ENCODE data around the gene CROCC. TPM values are rescaled to one million over a fixed set of nuclear protein-coding genes. Genes with fewer than 3 reads are reported as not detected.
"Not testable (repeated sequence)": the region's sequence is repeated elsewhere in the genome, so short reads cannot be mapped to it uniquely, and the experiment has no call there.

The CROCC gene
- total RNA-seq (100 to 1,000 TPM in 1 of 5 donors, 10 to 100 TPM in 4; 14.0 to 942 (median 49.1) TPM), polyA plus RNA-seq (10 to 100 TPM; 17.0 to 27.1 (median 26.2) TPM)
- long read RNA-seq, donor 1, partial matches to known transcripts: 5 of 32 reads
- long read RNA-seq, donor 1, other reads (novel, unspliced or antisense): 27 of 32 reads
- long read RNA-seq, donor 2, partial matches to known transcripts: 75 of 182 reads
- long read RNA-seq, donor 2, other reads (novel, unspliced or antisense): 107 of 182 reads
- long read RNA-seq, donor 3, partial matches to known transcripts: 0 of 27 reads
- long read RNA-seq, donor 3, other reads (novel, unspliced or antisense): 27 of 27 reads
- long read RNA-seq, donor 4: 0 reads
- long read RNA-seq, donor 5: 0 reads
- long read RNA-seq, donor 6: 0 reads
- long read RNA-seq, donor 7: 0 reads
- long read RNA-seq, donor 8, partial matches to known transcripts: 0 of 8 reads
- long read RNA-seq, donor 8, other reads (novel, unspliced or antisense): 8 of 8 reads
- long read RNA-seq, donor 9: 0 reads
- long read RNA-seq, donor 10, partial matches to known transcripts: 0 of 6 reads
- long read RNA-seq, donor 10, other reads (novel, unspliced or antisense): 6 of 6 reads

GRCh38 chr1:16921391-16922185 lies at the start of gene CROCC:
Gene CROCC, plus strand, starts transcription at chr1:16921931. Its CDS starts 88 bp downstream, at chr1:16922019.
- H3K9me3 ChIP-seq: no peaks in the 10 kb centered on the region
- H3K36me3 ChIP-seq: peaks cover 0 to 14% (median 0%) of the 10 kb centered on the region in 4 donors
- H3K27ac ChIP-seq: no peak within 1 kb of the TSS
- H3K4me1 ChIP-seq: peaks cover 6 to 24% (median 17%) of the 10 kb centered on the region in 4 donors
- peak in 1 of 2 donors; percentile 91 for DNase-seq
- TF ChIP-seq EP300 (IDR thresholded peaks at IDR 0.05): no peak
- no peak for TF ChIP-seq POLR2AphosphoS5 (IDR thresholded peaks at IDR 0.05)
- no peak for TF ChIP-seq CTCF (IDR thresholded peaks at IDR 0.05)
- no peak for TF ChIP-seq POLR2A (IDR thresholded peaks at IDR 0.05)
- H3K27me3 ChIP-seq: peaks cover 0 to 18% (median 7%) of the 10 kb centered on the region in 3 donors
- intact Hi-C loops (cut with DNase I; ENCODE audit: low total_unique reads): no loop called here
- no peak within 1 kb of the TSS for H3K4me3 ChIP-seq
- 29 to 43% (median 38%) methylated on average over 17 of the region's 17 CpGs for WGBS, 5 donors

- Histone ChIP-seq H3K4me1 (peaks cover 7 to 14% (median 11%) of the 10 kb centered on the region in 4 donors), H3K4me3 (peak overlapping the region; percentile 24 to 46 (median 30)), H3K27ac (peak overlapping the region in 1 of 5 donors; percentile 34), H3K27me3 (peaks cover 0 to 56% (median 25%) of the 10 kb centered on the region in 3 donors)
- intact Hi-C loops (cut with DNase I; ENCODE audit: low total_unique reads); H3K9me3 ChIP-seq; H3K36me3 ChIP-seq: not testable (repeated sequence)
- DNase-seq: peak in 1 of 2 donors; percentile 85
- WGBS, 5 donors: 30 to 47% (median 46%) methylated on average over 46 to 58 of the region's 66 CpGs
These were observed 49.3 kb upstream of the CROCC start for GRCh38 chr1:16872152-16873075.

GRCh38 chr1:16873076-16873879 lies 48.5 kb upstream of the CROCC start:
- 13 to 29% (median 16%) methylated on average over 35 to 45 of the region's 52 CpGs for WGBS, 5 donors
- H3K36me3 ChIP-seq; intact Hi-C loops (cut with DNase I; ENCODE audit: low total_unique reads); H3K9me3 ChIP-seq: not testable (repeated sequence)
- H3K4me1 ChIP-seq: peaks cover 7 to 14% (median 11%) of the 10 kb centered on the region in 4 donors
- H3K27ac ChIP-seq: peak overlapping the region in 1 of 5 donors; percentile 34
- H3K4me3 ChIP-seq: peak overlapping the region; percentile 24 to 46 (median 30)
- H3K27me3 ChIP-seq: peaks cover 0 to 56% (median 25%) of the 10 kb centered on the region in 3 donors
- DNase-seq: peak; percentile 81 to 85

GRCh38 chr1:16874968-16875765 lies 46.6 kb upstream of the CROCC start:
- H3K36me3 ChIP-seq; H3K9me3 ChIP-seq; DNase-seq; H3K4me3 ChIP-seq; H3K27ac ChIP-seq; intact Hi-C loops (cut with DNase I; ENCODE audit: low total_unique reads): not testable (repeated sequence)
- H3K4me1 ChIP-seq: peaks cover 7 to 14% (median 11%) of the 10 kb centered on the region in 4 donors
- 45 to 69% (median 59%) methylated on average over 28 to 35 of the region's 35 CpGs for WGBS, 5 donors
- H3K27me3 ChIP-seq: peaks cover 0 to 50% (median 25%) of the 10 kb centered on the region in 3 donors

- 56 to 90% (median 73%) methylated on average over 1 of the region's 1 CpG for WGBS, 5 donors
These were observed 40.0 kb upstream of the CROCC start for GRCh38 chr1:16881742-16882141.

More at GRCh38 chr1:16881742-16882141, 40.0 kb upstream of the CROCC start:
- H3K27ac ChIP-seq; H3K4me3 ChIP-seq; H3K4me1 ChIP-seq; H3K9me3 ChIP-seq; intact Hi-C loops (cut with DNase I; ENCODE audit: low total_unique reads); H3K36me3 ChIP-seq; H3K27me3 ChIP-seq: not testable (repeated sequence)
- DNase-seq: peak in 1 of 2 donors; percentile 56
